Keratinocyte (primary cell): ENCODE results near the gene CACNA1E.

Source experiments
- EZH2 ChIP-seq: IDR thresholded peaks from one replicate; pipeline ENCODE4 v1.6.1; 2012; ENCODE audit warnings: inconsistent platforms, mild to moderate bottlenecking, low read length, moderate library complexity
- TF ChIP-seq, protein P1 (sequence below), 3 experiments: IDR thresholded peaks in 1 of 3; conservative IDR thresholded peaks in 1 of 3; optimal IDR thresholded peaks in 1 of 3; 2 replicates in 2 of 3; 3 replicates in 1 of 3; pipeline versions ENCODE3 to v1.5.1; 2011; ENCODE audit warnings: low read length in 3 of 3, mild to moderate bottlenecking in 3 of 3, moderate library complexity in 2 of 3, control low read depth in 1 of 3, inconsistent platforms in 1 of 3; ENCODE audit not compliant: insufficient read depth in 2 of 3; ENCODE audit errors: extremely low read depth in 1 of 3

DNA sequence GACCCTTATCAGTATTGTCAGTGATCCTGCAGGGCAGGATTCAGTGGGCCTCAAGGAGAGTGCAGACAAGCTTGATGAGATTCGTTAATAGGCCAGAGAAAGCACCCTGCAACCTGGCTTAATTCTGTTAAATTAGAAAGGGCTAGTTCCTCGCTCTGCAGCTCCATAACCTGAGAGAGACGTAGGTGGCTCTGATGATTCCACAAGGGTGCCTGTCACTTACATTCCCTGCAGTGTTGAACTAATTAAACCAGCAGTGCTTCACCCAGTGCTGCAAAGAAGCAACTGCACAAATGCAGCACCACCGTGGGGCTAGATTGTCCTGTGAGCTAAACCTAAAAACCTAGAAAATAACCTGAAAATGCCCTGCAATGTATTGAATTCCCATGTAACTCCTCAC is 270.8 kb downstream of the CACNA1E start:
- TF ChIP-seq EZH2: no peak
- TF ChIP-seq, protein P1, sequence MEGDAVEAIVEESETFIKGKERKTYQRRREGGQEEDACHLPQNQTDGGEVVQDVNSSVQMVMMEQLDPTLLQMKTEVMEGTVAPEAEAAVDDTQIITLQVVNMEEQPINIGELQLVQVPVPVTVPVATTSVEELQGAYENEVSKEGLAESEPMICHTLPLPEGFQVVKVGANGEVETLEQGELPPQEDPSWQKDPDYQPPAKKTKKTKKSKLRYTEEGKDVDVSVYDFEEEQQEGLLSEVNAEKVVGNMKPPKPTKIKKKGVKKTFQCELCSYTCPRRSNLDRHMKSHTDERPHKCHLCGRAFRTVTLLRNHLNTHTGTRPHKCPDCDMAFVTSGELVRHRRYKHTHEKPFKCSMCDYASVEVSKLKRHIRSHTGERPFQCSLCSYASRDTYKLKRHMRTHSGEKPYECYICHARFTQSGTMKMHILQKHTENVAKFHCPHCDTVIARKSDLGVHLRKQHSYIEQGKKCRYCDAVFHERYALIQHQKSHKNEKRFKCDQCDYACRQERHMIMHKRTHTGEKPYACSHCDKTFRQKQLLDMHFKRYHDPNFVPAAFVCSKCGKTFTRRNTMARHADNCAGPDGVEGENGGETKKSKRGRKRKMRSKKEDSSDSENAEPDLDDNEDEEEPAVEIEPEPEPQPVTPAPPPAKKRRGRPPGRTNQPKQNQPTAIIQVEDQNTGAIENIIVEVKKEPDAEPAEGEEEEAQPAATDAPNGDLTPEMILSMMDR (optimal IDR thresholded peaks at IDR 0.05 in 1 of 3, IDR thresholded peaks at IDR 0.05 in 1 of 3, conservative IDR thresholded peaks at IDR 0.05 in 1 of 3; ENCODE audit: extremely low read depth in 1 of 3, insufficient read depth in 2 of 3, low read length in 3 of 3): no peak
